IMR-90 (cell line): ENCODE results near the gene GMEB1. TPM values are rescaled to one million over a fixed set of nuclear protein-coding genes. Genes with fewer than 3 reads are reported as not detected.
"Not testable (repeated sequence)": the region's sequence is repeated elsewhere in the genome, so short reads cannot be mapped to it uniquely, and the experiment has no call there.

Source experiments
- ATAC-seq: fragments of 200-7000 bp; cut with Tn5 transposase; 2 replicates; pipeline ENCODE4 v1.9.1; 2020; ENCODE audit warnings: low read depth, mild to moderate bottlenecking, moderate library complexity
- BruUV-seq: library from RNA; stranded (reverse); fragments of 400-500 nt; replicated peaks from 2 replicates; lab custom pipeline; 2021; lab: Mats Ljungman, UMichigan
- CTCF ChIA-PET: fragments of 300-600 bp; formaldehyde crosslinking; extraction: SDS; loops from one replicate; lab custom pipeline; 2021; ENCODE audit warnings: antibody characterized with exemption; lab: Yijun Ruan, JAX
- POLR2A ChIA-PET: fragments of 300-600 bp; sonication (Branson Sonifier 250); formaldehyde crosslinking; loops from one replicate; lab custom pipeline; 2022; ENCODE audit warnings: antibody characterized with exemption; ENCODE audit not compliant: unreplicated experiment; lab: Charles Lee
- DNase-seq: peaks from one replicate; pipeline ENCODE4 v3.0.0; 2013
- H2AFZ ChIP-seq: replicated peaks from 2 replicates; pipeline ENCODE3; 2013; ENCODE audit warnings: low read length, mild to moderate bottlenecking; ENCODE audit not compliant: poor library complexity
- H2AK5ac ChIP-seq: 2 replicates; pipeline ENCODE4 v1.6.1; 2013; ENCODE audit warnings: low read depth, low read length, inconsistent platforms
- H2AK9ac ChIP-seq: replicated peaks from 2 replicates; pipeline ENCODE3; 2013; ENCODE audit warnings: mild to moderate bottlenecking, low read depth, low read length, moderate library complexity; ENCODE audit not compliant: poor library complexity
- H2BK120ac ChIP-seq: 2 replicates; pipeline ENCODE4 v1.6.1; 2013; ENCODE audit warnings: low read depth, low read length, inconsistent platforms
- H2BK15ac ChIP-seq: 3 replicates; pipeline ENCODE4 v1.6.1; 2013; ENCODE audit warnings: low read depth, low read length, inconsistent platforms
- H2BK20ac ChIP-seq: 2 replicates; pipeline ENCODE4 v1.6.1; 2013; ENCODE audit warnings: low read depth, mild to moderate bottlenecking, inconsistent platforms, low read length, moderate library complexity
- H2BK5ac ChIP-seq: 2 replicates; pipeline ENCODE4 v1.6.1; 2013; ENCODE audit warnings: mild to moderate bottlenecking, low read depth, low read length, inconsistent platforms; ENCODE audit not compliant: poor library complexity, severe bottlenecking
- H3K14ac ChIP-seq: replicated peaks from 2 replicates; pipeline ENCODE4 v1.6.1; 2013; ENCODE audit warnings: low read depth, low read length, inconsistent platforms
- H3K18ac ChIP-seq: 2 replicates; pipeline ENCODE4 v1.6.1; 2013; ENCODE audit warnings: low read depth, low read length, control low read depth
- H3K23ac ChIP-seq: 2 replicates; pipeline ENCODE4 v1.6.1; 2013; ENCODE audit warnings: low read depth, low read length, inconsistent platforms
- H3K27ac ChIP-seq: 2 replicates; pipeline ENCODE4 v1.5.1; 2013; ENCODE audit warnings: mild to moderate bottlenecking, control low read depth, low read length; ENCODE audit not compliant: insufficient read depth
- H3K27me3 ChIP-seq: 2 replicates; pipeline ENCODE4 v1.6.1; 2013; ENCODE audit warnings: low read length; ENCODE audit not compliant: control insufficient read depth, insufficient read depth
- H3K36me3 ChIP-seq: 2 replicates; pipeline ENCODE4 v1.6.1; 2013; ENCODE audit warnings: low read length, mixed read lengths; ENCODE audit not compliant: control insufficient read depth, insufficient read depth
- H3K4ac ChIP-seq: 2 replicates; pipeline ENCODE4 v1.6.1; 2013; ENCODE audit warnings: low read depth, low read length, inconsistent platforms
- H3K4me1 ChIP-seq: 2 replicates; pipeline ENCODE4 v1.6.1; 2013; ENCODE audit warnings: low read length, mixed read lengths; ENCODE audit not compliant: control insufficient read depth, insufficient read depth
- H3K4me2 ChIP-seq: 2 replicates; pipeline ENCODE4 v1.6.1; 2013; ENCODE audit warnings: low read depth, mild to moderate bottlenecking, control low read depth, low read length, moderate library complexity
- H3K4me3 ChIP-seq: 2 replicates; pipeline ENCODE4 v1.5.1; 2013; ENCODE audit warnings: low read depth, mild to moderate bottlenecking, control low read depth, low read length, moderate library complexity; ENCODE audit not compliant: insufficient read depth
- H3K56ac ChIP-seq: 2 replicates; pipeline ENCODE4 v1.6.1; 2013; ENCODE audit warnings: low read length, inconsistent platforms; ENCODE audit not compliant: insufficient read depth; ENCODE audit errors: extremely low read depth
- H3K79me1 ChIP-seq, 2 experiments: 2 replicates each; pipeline ENCODE4 v1.6.1; 2013; ENCODE audit warnings: low read length in 2 of 2, inconsistent platforms in 1 of 2, low read depth in 1 of 2
- H3K9ac ChIP-seq: 2 replicates; pipeline ENCODE4 v1.6.1; 2013; ENCODE audit warnings: low read depth, low read length, control low read depth
- H3K9me1 ChIP-seq: 2 replicates; pipeline ENCODE4 v1.6.1; 2013; ENCODE audit warnings: low read length, inconsistent platforms; ENCODE audit not compliant: insufficient read depth
- H3K9me3 ChIP-seq: 2 replicates; pipeline ENCODE4 v1.6.1; 2013; ENCODE audit warnings: low read length; ENCODE audit not compliant: control insufficient read depth, insufficient read depth
- H4K20me1 ChIP-seq: 2 replicates; pipeline ENCODE4 v1.6.1; 2013; ENCODE audit warnings: low read length, inconsistent platforms; ENCODE audit not compliant: insufficient read depth
- H4K5ac ChIP-seq: 2 replicates; pipeline ENCODE4 v1.6.1; 2013; ENCODE audit warnings: mild to moderate bottlenecking, low read depth, low read length, control low read depth
- H4K8ac ChIP-seq, 2 experiments: 2 replicates each; pipeline ENCODE4 v1.6.1; 2013; ENCODE audit warnings: low read depth in 2 of 2, low read length in 2 of 2, control low read depth in 1 of 2, inconsistent platforms in 1 of 2
- H4K91ac ChIP-seq: 2 replicates; pipeline ENCODE4 v1.6.1; 2013; ENCODE audit warnings: low read depth, low read length, inconsistent platforms; ENCODE audit not compliant: insufficient read depth
- BHLHE40 ChIP-seq: fragments of 150-350 bp; IDR thresholded peaks from 2 replicates; pipeline ENCODE4 v1.6.1; 2016; ENCODE audit warnings: mild to moderate bottlenecking, low read depth, low read length
- CHD1 ChIP-seq: IDR thresholded peaks from 2 replicates; pipeline ENCODE4 v1.6.1; 2012; ENCODE audit warnings: low read depth, low read length, improper control_type of control experiment
- ELK1 ChIP-seq: fragments of 150-350 bp; IDR thresholded peaks from 2 replicates; pipeline ENCODE4 v1.6.1; 2016; ENCODE audit warnings: low read depth, mild to moderate bottlenecking, low read length, moderate library complexity, borderline replicate concordance
- WGBS, 2 experiments: methylation state at CpG; one replicate each; pipeline versions ENCODE4 v1.1.5 to v1.1.7; 2013; ENCODE audit warnings: missing lambda C conversion rate in 2 of 2; ENCODE audit not compliant: insufficient read length in 1 of 2; ENCODE audit errors: extremely low coverage in 2 of 2; 5-methylcytosine and 5-hydroxymethylcytosine counted together
- dilution Hi-C: fragments of 300-500 bp; cut with HindIII; formaldehyde crosslinking; loops from one replicate; pipeline ENCODE4 v1.14.3; 2018; ENCODE audit warnings: low sequenced_read_pairs; ENCODE audit not compliant: unreplicated experiment
- in situ Hi-C: fragments of 300-500 bp; cut with MboI; formaldehyde crosslinking; loops from 3 replicates; pipeline ENCODE4 v1.14.3; 2019; ENCODE audit warnings: low sequenced_read_pairs, inconsistent platforms, mixed read lengths
- intact Hi-C: fragments of 100-400 bp; cut with micrococcal nuclease; formaldehyde crosslinking; loops from 2 replicates; pipeline ENCODE4 v1.10.0; 2022
- polyA plus RNA-seq, 3 experiments: library from polyadenylated mRNA; depleted of rRNA; stranded (reverse); fragments of >200 nt; gene quantifications; 2 replicates each; pipeline ENCODE4 v1.2.3, GENCODE V29; 2012; ENCODE audit warnings: low replicate concordance in 1 of 3
- total RNA-seq: library from RNA; depleted of rRNA; stranded (reverse); fragments of >200 nt; gene quantifications from 2 replicates; pipeline ENCODE4 v1.2.3, GENCODE V29; 2012

GMEB1 gene
- total and polyA plus RNA-seq, 2 of the 4 experiments (the other 2 are of a cell fraction): 7.1 to 7.9 TPM

DNA sequence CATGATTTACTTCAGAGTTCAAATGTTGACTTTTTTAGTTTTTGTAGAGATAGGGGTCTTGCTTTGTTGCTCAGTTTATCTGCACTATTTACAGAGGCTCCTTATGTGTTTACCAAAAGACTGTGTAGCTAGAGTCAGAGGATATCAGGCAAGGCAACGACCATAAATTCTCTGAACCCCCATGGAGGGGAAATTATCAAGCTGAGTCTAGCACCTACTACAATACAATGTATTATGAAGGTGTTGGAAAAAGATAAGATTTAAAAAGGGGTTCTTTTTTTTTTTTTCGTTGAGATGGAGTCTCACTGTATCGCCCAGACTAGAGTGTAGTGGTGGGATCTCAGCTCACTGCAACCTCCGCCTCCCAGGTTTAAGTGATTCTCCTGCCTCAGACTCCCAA lies 16.4 kb downstream of the GMEB1 start:
- H3K9ac ChIP-seq: no peak overlapping the region
- ATAC-seq (no peak), DNase-seq (no peak)
- H2AFZ ChIP-seq: no peak overlapping the region
- peaks cover 3% of the 10 kb centered on the region for H3K4me1 ChIP-seq
- no TSS peak for BruUV-seq
- no peaks in the 10 kb centered on the region for H3K27me3 ChIP-seq
- CTCF ChIA-PET: no interaction called here
- H2AK9ac ChIP-seq: no peak overlapping the region
- peaks cover 8% of the 10 kb centered on the region; the same call in 1 of the 2 replicates for H3K9me1 ChIP-seq
- H3K36me3 ChIP-seq: peaks cover 5% of the 10 kb centered on the region
- H3K4me3 ChIP-seq: no peak overlapping the region
- no peak overlapping the region for H3K4ac ChIP-seq
- H2BK20ac ChIP-seq: no peak overlapping the region
- H2AK5ac ChIP-seq: no peak overlapping the region
- no peaks in the 10 kb centered on the region for H3K9me3 ChIP-seq
- no peak overlapping the region for H4K91ac ChIP-seq
- no peak overlapping the region for H3K27ac ChIP-seq
- H4K8ac ChIP-seq: no peak overlapping the region
- no peak overlapping the region for H2BK5ac ChIP-seq
- H2BK120ac ChIP-seq: no peak overlapping the region
- H4K20me1 ChIP-seq: no peaks in the 10 kb centered on the region
- no peak overlapping the region for H2BK15ac ChIP-seq
- TF ChIP-seq ELK1: no peak
- TF ChIP-seq CHD1: no peak
- no peak for TF ChIP-seq BHLHE40
- no peak overlapping the region for H3K23ac ChIP-seq
- WGBS, 2 experiments: no CpG with 5 or more reads among the region's 4 CpGs
- POLR2A ChIA-PET: no interaction called here
- no peak overlapping the region for H4K5ac ChIP-seq
- no peak overlapping the region for H3K56ac ChIP-seq
- H3K4me2 ChIP-seq: no peak overlapping the region
- H3K14ac ChIP-seq: no peak overlapping the region
- intact Hi-C loops (no loop called here), in situ Hi-C loops (no loop called here), dilution Hi-C loops (no loop called here)
- H3K79me1 ChIP-seq: peaks cover 12 to 21% of the 10 kb centered on the region in 2 experiments
- H3K18ac ChIP-seq: no peak overlapping the region

- H3K27ac ChIP-seq, H3K23ac ChIP-seq, H2AFZ ChIP-seq, H3K4me2 ChIP-seq, ATAC-seq, H4K5ac ChIP-seq, DNase-seq, H3K56ac ChIP-seq, CTCF ChIA-PET, H2BK120ac ChIP-seq, H3K4ac ChIP-seq, H2BK20ac ChIP-seq, H3K4me3 ChIP-seq, intact Hi-C loops, H3K27me3 ChIP-seq, H2AK5ac ChIP-seq, H2BK15ac ChIP-seq, H2AK9ac ChIP-seq, H4K91ac ChIP-seq, H4K8ac ChIP-seq, H3K4me1 ChIP-seq, dilution Hi-C loops, H2BK5ac ChIP-seq, H3K14ac ChIP-seq, H3K9me3 ChIP-seq, H3K9me1 ChIP-seq, in situ Hi-C loops, H4K20me1 ChIP-seq, POLR2A ChIA-PET, H3K18ac ChIP-seq, H3K9ac ChIP-seq, H3K79me1 ChIP-seq, BruUV-seq: not testable (repeated sequence)
- no CpG with 5 or more reads among the region's 1 CpG for WGBS, 2 experiments
- peaks cover 11% of the 10 kb centered on the region for H3K36me3 ChIP-seq
Measured at GRCh38 chr1:28691627-28692026, 23.0 kb downstream of the GMEB1 start.
